GM12801 (cell line): ENCODE data around the gene CHST5.

ENCODE experiments used
- CTCF ChIP-seq: IDR thresholded peaks from one replicate; pipeline ENCODE4 v1.5.1; 2011; ENCODE audit warnings: control low read depth; ENCODE audit not compliant: insufficient read length; ENCODE audit errors: extremely low read depth

Gene CHST5

GRCh38 chr16:75559564-75560372 is 23.9 kb upstream of the CHST5 start:
- TF ChIP-seq CTCF, result no peak

- no peak for TF ChIP-seq CTCF
Observed at GRCh38 chr16:75558846-75559401, 23.0 kb upstream of the CHST5 start.

GRCh38 chr16:75556431-75556950 is 20.6 kb upstream of the CHST5 start:
- TF ChIP-seq CTCF, result no peak

- TF ChIP-seq CTCF, result no peak
Observed at GRCh38 chr16:75555707-75556430, 20.0 kb upstream of the CHST5 start, which contains the start of gene TMEM231. TSS of gene TMEM231 (minus strand) at chr16:75556252. CDS start at chr16:75556209, 43 bp downstream.

GRCh38 chr16:75555213-75555706 is 19.4 kb upstream of the CHST5 start:
- no peak for TF ChIP-seq CTCF

- no peak for TF ChIP-seq CTCF
Observed at GRCh38 chr16:75552951-75553350, 17.0 kb upstream of the CHST5 start.

GRCh38 chr16:75550211-75550662 is 14.3 kb upstream of the CHST5 start:
- TF ChIP-seq CTCF, result no peak
